Activated CD8-positive, alpha-beta T cell treated with anti-CD3 and anti-CD28 coated beads, Interleukin-2, amount 10 ng/mL, durations not matched to agents 7 days and 5 days (primary cell): ENCODE data around the gene MOB2. TPM values are rescaled to one million over a fixed set of nuclear protein-coding genes. Genes with fewer than 3 reads are reported as not detected.

ENCODE experiments used
- ATAC-seq: fragments of 150-1000 bp; cut with Tn5 transposase; one replicate; pipeline ENCODE4 v1.10.0; 2021; ENCODE audit warnings: moderate library complexity
- CTCF ChIA-PET: fragments of 350-600 bp; sonication (Branson Sonifier 250); formaldehyde crosslinking; loops from one replicate; lab custom pipeline; 2021; ENCODE audit warnings: antibody characterized with exemption; lab: Charles Lee
- POLR2A ChIA-PET: fragments of 350-600 bp; sonication (Branson Sonifier 250); formaldehyde crosslinking; loops from one replicate; lab custom pipeline; 2021; ENCODE audit warnings: antibody characterized with exemption; lab: Charles Lee
- DNase-seq: peaks from one replicate; pipeline ENCODE4 v3.0.0-alpha.2; 2020
- H3K27ac Mint-ChIP-seq: one replicate; pipeline ENCODE4 v1.8.0; 2021; ENCODE audit warnings: mild to moderate bottlenecking, mixed read lengths
- H3K27me3 Mint-ChIP-seq: one replicate; pipeline ENCODE4 v1.8.0; 2021; ENCODE audit warnings: low read depth, mixed read lengths
- H3K36me3 Mint-ChIP-seq: one replicate; pipeline ENCODE4 v1.8.0; 2021; ENCODE audit warnings: low read depth, mixed read lengths
- H3K4me1 Mint-ChIP-seq: one replicate; pipeline ENCODE4 v1.8.0; 2021; ENCODE audit warnings: low read depth, mixed read lengths
- H3K4me3 Mint-ChIP-seq: one replicate; pipeline ENCODE4 v1.8.0; 2021; ENCODE audit warnings: mild to moderate bottlenecking, mixed read lengths
- H3K9me3 Mint-ChIP-seq: one replicate; pipeline ENCODE4 v1.8.0; 2022; ENCODE audit warnings: mixed read lengths; ENCODE audit not compliant: insufficient read depth
- total RNA-seq, 2 experiments: library from RNA; stranded (reverse); gene quantifications; one replicate each; pipeline ENCODE4 v1.2.3, GENCODE V29; 2021

Gene MOB2
- total RNA-seq, 2 experiments from 2014 or later, result 29.3 to 31.6 TPM

- no peak overlapping the region for H3K27ac Mint-ChIP-seq
- no peak for DNase-seq
- no peaks in the 10 kb centered on the region for H3K9me3 Mint-ChIP-seq
- ATAC-seq, result no peak
- no peaks in the 10 kb centered on the region for H3K4me1 Mint-ChIP-seq
- no peaks in the 10 kb centered on the region for H3K27me3 Mint-ChIP-seq
- no peaks in the 10 kb centered on the region for H3K36me3 Mint-ChIP-seq
- POLR2A ChIA-PET, result no interaction called here
- CTCF ChIA-PET, result no interaction called here
- H3K4me3 Mint-ChIP-seq, result no peak overlapping the region
These were observed 14.8 kb downstream of the MOB2 start for GRCh38 chr11:1471736-1472135.

GRCh38 chr11:1470681-1471611, 15.6 kb downstream of the MOB2 start:
- ATAC-seq, result no peak
- ChIA-PET CTCF (no interaction called here), POLR2A (no interaction called here)
- no peak overlapping the region for H3K4me3 Mint-ChIP-seq
- H3K27ac Mint-ChIP-seq, result no peak overlapping the region
- no peak for DNase-seq
- H3K36me3 Mint-ChIP-seq, result no peaks in the 10 kb centered on the region
- no peaks in the 10 kb centered on the region for H3K27me3 Mint-ChIP-seq
- no peaks in the 10 kb centered on the region for H3K4me1 Mint-ChIP-seq
- H3K9me3 Mint-ChIP-seq, result no peaks in the 10 kb centered on the region

GRCh38 chr11:1469911-1470680, 16.5 kb downstream of the MOB2 start:
- no peak for ATAC-seq
- DNase-seq, result no peak
- Mint-ChIP-seq H3K4me1 (no peaks in the 10 kb centered on the region), H3K27ac (no peak overlapping the region), H3K9me3 (no peaks in the 10 kb centered on the region), H3K4me3 (no peak overlapping the region), H3K27me3 (no peaks in the 10 kb centered on the region), H3K36me3 (no peaks in the 10 kb centered on the region)
- CTCF ChIA-PET, result no interaction called here
- POLR2A ChIA-PET, result no interaction called here

- no peaks in the 10 kb centered on the region for H3K36me3 Mint-ChIP-seq
- no peaks in the 10 kb centered on the region for H3K9me3 Mint-ChIP-seq
- CTCF ChIA-PET, result no interaction called here
- H3K27ac Mint-ChIP-seq, result no peak overlapping the region
- ATAC-seq, result no peak
- no peak for DNase-seq
- no peaks in the 10 kb centered on the region for H3K27me3 Mint-ChIP-seq
- H3K4me1 Mint-ChIP-seq, result no peaks in the 10 kb centered on the region
- POLR2A ChIA-PET, result no interaction called here
- no peak overlapping the region for H3K4me3 Mint-ChIP-seq
These were observed 17.2 kb downstream of the MOB2 start for GRCh38 chr11:1469287-1469910.

GRCh38 chr11:1468473-1469066, 18.0 kb downstream of the MOB2 start:
- ChIA-PET CTCF (no interaction called here), POLR2A (no interaction called here)
- ATAC-seq, result no peak
- no peaks in the 10 kb centered on the region for H3K9me3 Mint-ChIP-seq
- H3K36me3 Mint-ChIP-seq, result no peaks in the 10 kb centered on the region
- DNase-seq, result no peak
- H3K27ac Mint-ChIP-seq, result no peak overlapping the region
- no peaks in the 10 kb centered on the region for H3K4me1 Mint-ChIP-seq
- H3K27me3 Mint-ChIP-seq, result no peaks in the 10 kb centered on the region
- H3K4me3 Mint-ChIP-seq, result no peak overlapping the region

- Mint-ChIP-seq H3K36me3 (no peaks in the 10 kb centered on the region), H3K27ac (no peak overlapping the region), H3K4me3 (no peak overlapping the region), H3K27me3 (no peaks in the 10 kb centered on the region), H3K4me1 (no peaks in the 10 kb centered on the region), H3K9me3 (no peaks in the 10 kb centered on the region)
- ATAC-seq (no peak), DNase-seq (no peak)
- CTCF ChIA-PET, result no interaction called here
- POLR2A ChIA-PET, result no interaction called here
These were observed 18.6 kb downstream of the MOB2 start for GRCh38 chr11:1468002-1468401.

- H3K36me3 Mint-ChIP-seq, result no peaks in the 10 kb centered on the region
- DNase-seq (no peak), ATAC-seq (no peak)
- H3K9me3 Mint-ChIP-seq, result no peaks in the 10 kb centered on the region
- no peak overlapping the region for H3K4me3 Mint-ChIP-seq
- no peaks in the 10 kb centered on the region for H3K4me1 Mint-ChIP-seq
- CTCF ChIA-PET, result no interaction called here
- POLR2A ChIA-PET, result no interaction called here
- H3K27me3 Mint-ChIP-seq, result no peaks in the 10 kb centered on the region
- no peak overlapping the region for H3K27ac Mint-ChIP-seq
These were observed 19.3 kb downstream of the MOB2 start for GRCh38 chr11:1467270-1467669.

- H3K27ac Mint-ChIP-seq, result no peak overlapping the region
- H3K36me3 Mint-ChIP-seq, result no peaks in the 10 kb centered on the region
- DNase-seq (no peak), ATAC-seq (no peak)
- H3K4me1 Mint-ChIP-seq, result no peaks in the 10 kb centered on the region
- H3K4me3 Mint-ChIP-seq, result no peak overlapping the region
- no peaks in the 10 kb centered on the region for H3K9me3 Mint-ChIP-seq
- ChIA-PET CTCF (no interaction called here), POLR2A (no interaction called here)
- no peaks in the 10 kb centered on the region for H3K27me3 Mint-ChIP-seq
These were observed 19.8 kb downstream of the MOB2 start for GRCh38 chr11:1466784-1467183.

GRCh38 chr11:1463056-1463455, 23.5 kb downstream of the MOB2 start:
- ATAC-seq, result no peak
- no peak for DNase-seq
- Mint-ChIP-seq H3K4me3 (no peak overlapping the region), H3K36me3 (no peaks in the 10 kb centered on the region), H3K27ac (no peak overlapping the region), H3K4me1 (no peaks in the 10 kb centered on the region), H3K27me3 (no peaks in the 10 kb centered on the region), H3K9me3 (no peaks in the 10 kb centered on the region)
- ChIA-PET CTCF (no interaction called here), POLR2A (interaction anchor here (0.7 kb wide), 1 partner anchor 78 kb away, joined by 3 read pairs; no protein-coding TSS in a partner anchor)

- Mint-ChIP-seq H3K4me3 (no peak overlapping the region), H3K27ac (no peak overlapping the region), H3K4me1 (no peaks in the 10 kb centered on the region), H3K36me3 (no peaks in the 10 kb centered on the region), H3K9me3 (no peaks in the 10 kb centered on the region), H3K27me3 (no peaks in the 10 kb centered on the region)
- DNase-seq, result no peak
- ChIA-PET POLR2A (no interaction called here), CTCF (no interaction called here)
- no peak for ATAC-seq
These were observed 23.9 kb downstream of the MOB2 start for GRCh38 chr11:1462698-1462975.

GRCh38 chr11:1461826-1462697, 24.5 kb downstream of the MOB2 start:
- H3K4me1 Mint-ChIP-seq, result no peaks in the 10 kb centered on the region
- CTCF ChIA-PET, result no interaction called here
- H3K9me3 Mint-ChIP-seq, result no peaks in the 10 kb centered on the region
- POLR2A ChIA-PET, result no interaction called here
- H3K36me3 Mint-ChIP-seq, result no peaks in the 10 kb centered on the region
- H3K27me3 Mint-ChIP-seq, result no peaks in the 10 kb centered on the region
- no peak for ATAC-seq
- H3K4me3 Mint-ChIP-seq, result no peak overlapping the region
- no peak overlapping the region for H3K27ac Mint-ChIP-seq
- DNase-seq, result no peak
